ENCODE measurements around the gene DNMT3B. TPM values are rescaled to one million over a fixed set of nuclear protein-coding genes. Genes with fewer than 3 reads are reported as not detected.

Gene DNMT3B
- total and polyA plus RNA-seq, 2 donors (not counting 1 experiment from before 2014, with no cell fraction given) = 0.15 to 0.47 TPM

DNA sequence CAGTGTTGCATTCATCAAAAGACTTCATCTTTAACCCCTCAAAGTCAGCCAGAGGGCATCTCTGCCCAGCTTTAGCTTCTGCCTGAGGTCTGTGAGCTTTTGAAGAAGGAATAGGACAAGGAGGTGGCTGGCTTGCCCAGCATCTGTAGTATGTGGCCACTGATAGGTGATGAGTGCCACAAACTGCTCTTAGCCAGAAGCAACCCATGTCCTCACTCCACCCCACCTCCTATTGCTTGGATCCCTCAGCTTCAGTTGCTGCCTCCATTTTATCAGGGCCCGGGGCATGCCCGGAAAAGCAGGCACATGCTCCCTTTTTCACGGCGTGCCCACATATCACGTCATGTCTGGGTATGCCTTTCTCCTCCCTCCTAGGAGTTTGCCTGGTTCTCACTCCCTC is 84.7 kb downstream of the DNMT3B start:
- ATAC-seq (ENCODE audit: low read depth) (no peak), DNase-seq (no peak)
- Histone ChIP-seq H4K20me1 (ENCODE audit: control insufficient read depth, insufficient read depth, low read length, poor library complexity, severe bottlenecking) (peaks cover 46% of the 10 kb centered on the region), H3K9me3 (ENCODE audit: control extremely low read depth in 1 of 3, control insufficient read depth in 2 of 3, insufficient read depth in 1 of 3, low read length in 2 of 3) (no peaks in the 10 kb centered on the region), H3K36me3 (replicated peaks in 1 of 2; ENCODE audit: control extremely low read depth in 1 of 2, control insufficient read depth in 1 of 2, extremely low read depth in 1 of 2, insufficient read depth in 2 of 2, low read length in 1 of 2) (peaks cover 17 to 74% of the 10 kb centered on the region in 2 experiments), H3K4me1 (ENCODE audit: control insufficient read depth in 2 of 2, insufficient read depth in 2 of 2, low read length in 2 of 2) (no peaks in the 10 kb centered on the region), H3K27ac (ENCODE audit: low read length in 2 of 2) (no peak overlapping the region), H2AFZ (ENCODE audit: insufficient read depth, low read depth, low read length, poor library complexity, severe bottlenecking) (no peak overlapping the region), H3K4me3 (ENCODE audit: control extremely low read depth in 1 of 5, extremely low read depth in 1 of 5, insufficient read depth in 1 of 5, low read depth in 2 of 5, low read length in 4 of 5) (no peak overlapping the region), H3K9ac (ENCODE audit: low read length) (no peak overlapping the region), H3K4me2 (replicated peaks; ENCODE audit: low read depth, low read length, poor library complexity, severe bottlenecking) (no peak overlapping the region), H3K27me3 (replicated peaks in 1 of 4; ENCODE audit: control extremely low read depth in 1 of 4, control insufficient read depth in 3 of 4, insufficient read depth in 4 of 4, low read length in 3 of 4) (no peaks in the 10 kb centered on the region), H3K79me2 (ENCODE audit: control insufficient read depth, insufficient read depth, low read length) (peaks cover 27% of the 10 kb centered on the region)
- intact Hi-C loops (cut with micrococcal nuclease) = no loop called here
- Mint-ChIP-seq H3K9me3 (ENCODE audit: insufficient read depth) (no peaks in the 10 kb centered on the region), H3K27me3 (no peaks in the 10 kb centered on the region), H3K27ac (no peak overlapping the region), H3K4me3 (no peak overlapping the region), H3K4me1 (peaks cover 6% of the 10 kb centered on the region)
- POLR2A ChIA-PET = no interaction called here
- TF ChIP-seq EZH2 (IDR thresholded peaks at IDR 0.05; ENCODE audit: borderline replicate concordance, insufficient read depth, low read depth, low read length, poor library complexity, severe bottlenecking) (no peak), CTCF (IDR thresholded peaks at IDR 0.05) (no peak)
- 98% methylated on average over 5 of the region's 5 CpGs for whole genome bisulfite sequencing (ENCODE audit: insufficient coverage)
- CTCF ChIA-PET = no interaction called here

DNA sequence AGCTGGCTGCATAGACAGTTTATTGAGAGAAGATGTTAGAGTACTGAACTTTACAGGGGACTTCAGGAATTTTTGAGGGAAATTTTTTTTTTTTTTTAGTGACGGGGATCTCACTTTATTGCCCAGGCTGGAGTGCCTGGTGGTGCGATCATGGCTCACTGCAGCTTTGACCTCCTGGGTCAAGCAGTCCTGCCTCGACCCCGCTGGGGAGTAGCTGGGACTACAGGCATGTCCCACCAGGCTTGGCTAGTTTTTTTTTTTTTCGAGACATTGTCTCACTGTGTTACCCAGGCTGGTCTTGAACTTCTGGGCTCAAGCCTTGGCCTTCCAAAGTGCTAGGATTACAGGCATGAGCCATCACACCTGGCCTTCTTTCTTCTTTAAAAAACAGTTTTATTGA is 85.8 kb downstream of the DNMT3B start:
- POLR2A ChIA-PET = no interaction called here
- H4K20me1 ChIP-seq (ENCODE audit: control insufficient read depth, insufficient read depth, low read length, poor library complexity, severe bottlenecking) = peaks cover 41% of the 10 kb centered on the region
- H3K4me1 ChIP-seq (ENCODE audit: control insufficient read depth in 2 of 2, insufficient read depth in 2 of 2, low read length in 2 of 2) = no peaks in the 10 kb centered on the region
- H3K4me3 ChIP-seq (ENCODE audit: control extremely low read depth in 1 of 5, extremely low read depth in 1 of 5, insufficient read depth in 1 of 5, low read depth in 2 of 5, low read length in 4 of 5) = no peak overlapping the region
- no peak overlapping the region for H3K4me2 ChIP-seq (replicated peaks; ENCODE audit: low read depth, low read length, poor library complexity, severe bottlenecking)
- H3K9me3 ChIP-seq (ENCODE audit: control extremely low read depth in 1 of 3, control insufficient read depth in 2 of 3, insufficient read depth in 1 of 3, low read length in 2 of 3) = no peaks in the 10 kb centered on the region
- H3K36me3 ChIP-seq (replicated peaks in 1 of 2; ENCODE audit: control extremely low read depth in 1 of 2, control insufficient read depth in 1 of 2, extremely low read depth in 1 of 2, insufficient read depth in 2 of 2, low read length in 1 of 2) = peaks cover 17 to 66% of the 10 kb centered on the region in 2 experiments
- Mint-ChIP-seq H3K9me3 (ENCODE audit: insufficient read depth) (no peaks in the 10 kb centered on the region), H3K4me3 (no peak overlapping the region), H3K27me3 (no peaks in the 10 kb centered on the region), H3K4me1 (peaks cover 2% of the 10 kb centered on the region), H3K27ac (no peak overlapping the region)
- H3K9ac ChIP-seq (ENCODE audit: low read length) = no peak overlapping the region
- DNase-seq (no peak), ATAC-seq (ENCODE audit: low read depth) (no peak)
- TF ChIP-seq CTCF (IDR thresholded peaks at IDR 0.05) (no peak), EZH2 (IDR thresholded peaks at IDR 0.05; ENCODE audit: borderline replicate concordance, insufficient read depth, low read depth, low read length, poor library complexity, severe bottlenecking) (no peak)
- H3K27ac ChIP-seq (ENCODE audit: low read length in 2 of 2) = no peak overlapping the region
- H3K79me2 ChIP-seq (ENCODE audit: control insufficient read depth, insufficient read depth, low read length) = peaks cover 21% of the 10 kb centered on the region
- CTCF ChIA-PET = no interaction called here
- 94% methylated on average over 4 of the region's 5 CpGs for WGBS (ENCODE audit: insufficient coverage)
- intact Hi-C loops (cut with micrococcal nuclease) = no loop called here
- no peak overlapping the region for H2AFZ ChIP-seq (ENCODE audit: insufficient read depth, low read depth, low read length, poor library complexity, severe bottlenecking)
- no peaks in the 10 kb centered on the region for H3K27me3 ChIP-seq (replicated peaks in 1 of 4; ENCODE audit: control extremely low read depth in 1 of 4, control insufficient read depth in 3 of 4, insufficient read depth in 4 of 4, low read length in 3 of 4)
